Stimulated activated CD8-positive, alpha-beta memory T cell treated with anti-CD3 and anti-CD28 coated beads, Interleukin-15, amount 100 ng/mL, for 24 hours (primary cell): Measurements from ENCODE around the gene CFAP119.
"Not testable (repeated sequence)": the region's sequence is repeated elsewhere in the genome, so short reads cannot be mapped to it uniquely, and the experiment has no call there.

Experiments used
- DNase-seq: peaks from one replicate; pipeline ENCODE4 v3.0.0-alpha.2; 2020; ENCODE audit warnings: low read depth

The CFAP119 gene

GRCh38 chr16:30761928-30762902 is at the start of gene CFAP119, which contains the start of gene RNF40:
CFAP119 (minus strand) TSS chr16:30762062; CDS start chr16:30761748, 314 bp downstream.
RNF40 (plus strand) TSS chr16:30762322; CDS start chr16:30762546, 224 bp downstream.
- DNase-seq = peak; percentile 71

GRCh38 chr16:30809675-30810074 is 47.8 kb upstream of the CFAP119 start:
- not testable (repeated sequence) for DNase-seq

- DNase-seq = not testable (repeated sequence)
Observed at GRCh38 chr16:30808890-30809426, 47.1 kb upstream of the CFAP119 start.

DNA sequence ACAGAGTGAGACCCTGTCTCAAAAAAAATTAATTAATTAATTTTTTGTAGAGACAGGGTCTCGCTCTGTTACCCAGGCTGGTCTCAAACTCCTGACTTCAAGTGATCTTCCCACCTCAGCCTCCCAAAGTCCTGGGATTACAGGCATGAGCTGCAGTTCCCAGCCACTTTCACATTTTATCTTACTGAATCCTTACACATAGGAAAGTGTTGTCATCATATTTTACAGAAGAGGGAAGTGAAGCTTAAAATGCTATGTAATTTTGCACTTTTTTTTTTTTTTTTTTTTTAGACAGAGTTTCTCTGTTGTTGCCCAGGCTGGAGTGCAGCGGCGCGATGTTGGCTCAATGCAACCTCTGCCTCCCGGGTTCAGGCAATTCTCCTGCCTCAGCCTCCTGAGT is 46.3 kb upstream of the CFAP119 start:
- no peak for DNase-seq

- no peak for DNase-seq
Observed at GRCh38 chr16:30805370-30806169, 43.7 kb upstream of the CFAP119 start.

DNA sequence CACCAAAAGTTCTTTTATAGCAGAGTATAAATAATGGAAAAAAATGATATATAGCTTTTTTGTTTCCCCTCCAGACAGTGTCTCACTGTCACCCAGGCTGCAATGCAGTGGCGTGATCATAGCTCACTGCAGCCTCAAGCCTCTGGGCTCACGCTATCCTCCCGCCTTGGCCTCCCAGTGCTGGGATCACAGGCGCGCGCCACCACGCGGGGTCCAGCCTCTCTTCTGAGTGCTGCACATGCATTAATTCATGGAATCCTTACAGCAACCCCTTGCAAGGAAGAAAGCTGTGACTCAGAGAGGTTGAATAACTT is 43.2 kb upstream of the CFAP119 start:
- no peak for DNase-seq

GRCh38 chr16:30802936-30803335 is 41.1 kb upstream of the CFAP119 start:
- DNase-seq = no peak

- DNase-seq = no peak
Observed at GRCh38 chr16:30797670-30798309, 35.9 kb upstream of the CFAP119 start.

DNA sequence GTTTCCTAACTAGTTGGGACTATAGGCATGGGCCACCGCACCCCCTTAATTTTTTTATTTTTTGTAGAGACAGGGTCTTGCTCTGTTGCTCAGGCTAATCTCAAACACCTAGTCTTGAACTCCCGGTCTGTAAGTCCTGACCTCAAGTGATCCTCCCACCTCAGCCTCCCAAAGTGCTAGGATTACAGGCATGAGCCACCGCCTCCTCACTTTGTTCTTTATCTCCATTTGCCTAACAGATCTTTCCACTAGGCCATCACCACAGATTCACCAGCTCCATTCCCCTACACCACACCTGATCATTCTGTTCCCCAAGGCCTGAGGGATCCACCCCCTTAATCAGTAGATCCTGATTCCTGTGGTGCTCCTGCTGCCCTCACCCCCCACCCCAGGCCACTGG is 32.8 kb upstream of the CFAP119 start:
- DNase-seq = no peak

DNA sequence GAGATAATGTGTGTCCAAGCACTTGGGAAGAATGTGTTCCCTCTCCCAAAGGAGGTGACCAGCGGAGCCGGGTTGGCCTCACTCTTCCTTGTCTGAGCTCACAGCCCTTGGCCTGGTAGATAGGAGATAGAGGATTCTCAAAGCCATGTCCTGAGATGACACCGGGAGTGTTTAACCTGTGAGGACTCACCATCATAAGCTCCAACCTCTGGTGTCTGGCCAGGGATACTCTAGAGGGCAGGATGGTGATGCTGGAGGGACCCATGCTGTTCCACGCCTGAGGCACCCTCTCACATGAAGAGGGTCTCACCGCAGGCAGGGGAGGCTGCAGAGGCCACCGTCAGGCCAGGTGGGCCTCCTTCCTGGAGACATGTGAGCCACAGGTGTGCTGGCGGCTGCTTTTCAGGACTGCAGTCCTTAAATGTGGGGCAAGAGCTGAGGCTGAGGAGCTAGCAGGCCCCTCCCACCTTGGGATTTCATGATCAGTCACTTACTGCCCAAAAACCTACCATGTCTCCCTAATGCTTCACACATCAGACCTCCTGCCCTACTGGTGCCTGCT is 31.7 kb upstream of the CFAP119 start:
- no peak for DNase-seq

GRCh38 chr16:30787613-30788378 is 25.9 kb upstream of the CFAP119 start:
- no peak for DNase-seq

- DNase-seq = no peak
Observed at GRCh38 chr16:30786936-30787612, 25.2 kb upstream of the CFAP119 start, which contains the start of gene ZNF629. ZNF629 (minus strand) TSS chr16:30787205; CDS start chr16:30784482, 2,723 bp downstream.

GRCh38 chr16:30786115-30786935 is 24.5 kb upstream of the CFAP119 start:
- DNase-seq = no peak

- no peak for DNase-seq
Observed at GRCh38 chr16:30785126-30786106, 23.6 kb upstream of the CFAP119 start.

GRCh38 chr16:30784215-30784614 is 22.4 kb upstream of the CFAP119 start:
- no peak for DNase-seq

GRCh38 chr16:30783280-30784109 is 21.6 kb upstream of the CFAP119 start:
- DNase-seq = no peak
